ENCODE measurements around the gene SPATA6L. TPM values are rescaled to one million over a fixed set of nuclear protein-coding genes. Genes with fewer than 3 reads are reported as not detected.

The SPATA6L gene
- total and polyA plus RNA-seq, 2 of the 13 experiments (the other 11 are each of a cell fraction or from before 2014, with no cell fraction given): 1.1 to 1.9 TPM

GRCh38 chr9:4679268-4680172 lies 13.2 kb upstream of the SPATA6L start, which contains the start of gene CDC37L1 (continued):
- TF ChIP-seq ZBED4 (CRISPR knock-in tag; IDR thresholded peaks at IDR 0.05; ENCODE audit: borderline replicate concordance) (peak; percentile 71; the same call in 1 of the 2 replicates), CBX5 (CRISPR knock-in tag; IDR thresholded peaks at IDR 0.05; ENCODE audit: borderline replicate concordance) (peak; percentile 48; the same call in 1 of the 2 replicates), KIAA2018 (CRISPR knock-in tag; IDR thresholded peaks at IDR 0.05; ENCODE audit: borderline replicate concordance) (0 out of 2 replicates have a peak, but pooled peaks have one; percentile 93), HNF1B (CRISPR knock-in tag; IDR thresholded peaks at IDR 0.05) (peak; percentile 87), ASH2L (IDR thresholded peaks at IDR 0.05; ENCODE audit: insufficient read length, low read depth, low read length) (peak; percentile 94), TEAD2 (CRISPR knock-in tag; IDR thresholded peaks at IDR 0.05) (0 out of 2 replicates have a peak, but pooled peaks have one; percentile 54), ZNF317 (CRISPR knock-in tag; IDR thresholded peaks at IDR 0.05) (peak; percentile 38; the same call in 1 of the 2 replicates), ZNF598 (CRISPR knock-in tag; IDR thresholded peaks at IDR 0.05; ENCODE audit: borderline replicate concordance) (peak; percentile 89; the same call in 1 of the 2 replicates), SRSF9 (IDR thresholded peaks at IDR 0.05; ENCODE audit: borderline replicate concordance, insufficient read depth, low read depth, low read length, poor library complexity, severe bottlenecking) (no peak), HINFP (CRISPR knock-in tag; IDR thresholded peaks at IDR 0.05; ENCODE audit: low read depth) (peak; percentile 94)

Data from HepG2 (cell line).